ENCODE results near the gene OPA3. TPM values are rescaled to one million over a fixed set of nuclear protein-coding genes. Genes with fewer than 3 reads are reported as not detected.

Gene OPA3
- total RNA-seq, 2 donors from 2014 or later: 12.9 to 15.4 TPM

- no peak overlapping the region for H3K9ac ChIP-seq (ENCODE audit: extremely low read depth, low read length, poor library complexity, severe bottlenecking)
- H3K27ac Mint-ChIP-seq: peak overlapping the region; percentile 18
- no peak overlapping the region for H3K27ac ChIP-seq (ENCODE audit: low read depth, low read length)
- TF ChIP-seq CTCF (conservative IDR thresholded peaks at IDR 0.05): no peak
- no peak for DNase-seq
- H3K36me3 ChIP-seq (ENCODE audit: control insufficient read depth, insufficient read depth, low read length): peaks cover 77% of the 10 kb centered on the region
- H3K4me3 ChIP-seq (ENCODE audit: low read length): no peak overlapping the region
- peaks cover 44% of the 10 kb centered on the region for H3K36me3 Mint-ChIP-seq (ENCODE audit: low read depth)
- H3K4me3 Mint-ChIP-seq: no peak overlapping the region
- no peaks in the 10 kb centered on the region for H3K4me1 ChIP-seq (ENCODE audit: control insufficient read depth, insufficient read depth, low read length)
- no peaks in the 10 kb centered on the region for H3K27me3 Mint-ChIP-seq (ENCODE audit: insufficient read depth)
- 87 to 89% methylated on average over 6 to 7 of the region's 7 CpGs for WGBS, 2 experiments (ENCODE audit: insufficient coverage in 1 of 2, insufficient read length in 1 of 2)
- H3K4me1 Mint-ChIP-seq: no peaks in the 10 kb centered on the region
- no peaks in the 10 kb centered on the region for H3K27me3 ChIP-seq (ENCODE audit: control insufficient read depth, insufficient read depth, low read length, poor library complexity, severe bottlenecking)
- no peaks in the 10 kb centered on the region for H3K9me3 ChIP-seq (ENCODE audit: control insufficient read depth, low read length)
- H3K9me3 Mint-ChIP-seq: no peaks in the 10 kb centered on the region
Measured at GRCh38 chr19:45517238-45517637, 67.4 kb downstream of the OPA3 start.

- Mint-ChIP-seq H3K36me3 (ENCODE audit: low read depth) (peaks cover 46% of the 10 kb centered on the region), H3K27me3 (ENCODE audit: insufficient read depth) (no peaks in the 10 kb centered on the region), H3K4me3 (no peak overlapping the region), H3K4me1 (no peaks in the 10 kb centered on the region), H3K27ac (peak overlapping the region; percentile 17), H3K9me3 (no peaks in the 10 kb centered on the region)
- no peaks in the 10 kb centered on the region for H3K4me1 ChIP-seq (ENCODE audit: control insufficient read depth, insufficient read depth, low read length)
- H3K9ac ChIP-seq (ENCODE audit: extremely low read depth, low read length, poor library complexity, severe bottlenecking): no peak overlapping the region
- no peak for TF ChIP-seq CTCF (conservative IDR thresholded peaks at IDR 0.05)
- H3K27me3 ChIP-seq (ENCODE audit: control insufficient read depth, insufficient read depth, low read length, poor library complexity, severe bottlenecking): no peaks in the 10 kb centered on the region
- WGBS, 2 experiments (ENCODE audit: insufficient coverage in 1 of 2, insufficient read length in 1 of 2): 93 to 95% methylated on average over 4 to 9 of the region's 9 CpGs
- H3K9me3 ChIP-seq (ENCODE audit: control insufficient read depth, low read length): no peaks in the 10 kb centered on the region
- peaks cover 79% of the 10 kb centered on the region for H3K36me3 ChIP-seq (ENCODE audit: control insufficient read depth, insufficient read depth, low read length)
- H3K4me3 ChIP-seq (ENCODE audit: low read length): no peak overlapping the region
- H3K27ac ChIP-seq (ENCODE audit: low read depth, low read length): no peak overlapping the region
- DNase-seq: no peak
Measured at GRCh38 chr19:45515807-45516401, 68.7 kb downstream of the OPA3 start.

- H3K9me3 Mint-ChIP-seq: no peaks in the 10 kb centered on the region
- H3K4me1 ChIP-seq (ENCODE audit: control insufficient read depth, insufficient read depth, low read length): no peaks in the 10 kb centered on the region
- no peak for TF ChIP-seq CTCF (conservative IDR thresholded peaks at IDR 0.05)
- H3K4me3 ChIP-seq (ENCODE audit: low read length): no peak overlapping the region
- H3K36me3 Mint-ChIP-seq (ENCODE audit: low read depth): peaks cover 47% of the 10 kb centered on the region
- no peak overlapping the region for H3K9ac ChIP-seq (ENCODE audit: extremely low read depth, low read length, poor library complexity, severe bottlenecking)
- no peak overlapping the region for H3K27ac Mint-ChIP-seq
- no peaks in the 10 kb centered on the region for H3K4me1 Mint-ChIP-seq
- no peaks in the 10 kb centered on the region for H3K9me3 ChIP-seq (ENCODE audit: control insufficient read depth, low read length)
- WGBS, 2 experiments (ENCODE audit: insufficient coverage in 1 of 2, insufficient read length in 1 of 2): 93 to 96% methylated on average over 8 to 9 of the region's 10 CpGs
- no peak overlapping the region for H3K27ac ChIP-seq (ENCODE audit: low read depth, low read length)
- no peak overlapping the region for H3K4me3 Mint-ChIP-seq
- no peaks in the 10 kb centered on the region for H3K27me3 ChIP-seq (ENCODE audit: control insufficient read depth, insufficient read depth, low read length, poor library complexity, severe bottlenecking)
- no peak for DNase-seq
- H3K27me3 Mint-ChIP-seq (ENCODE audit: insufficient read depth): no peaks in the 10 kb centered on the region
- H3K36me3 ChIP-seq (ENCODE audit: control insufficient read depth, insufficient read depth, low read length): peaks cover 80% of the 10 kb centered on the region
Measured at GRCh38 chr19:45515081-45515624, 69.4 kb downstream of the OPA3 start.

All from endodermal cell (in vitro differentiated cells).